Motor neuron (in vitro differentiated cells): Measurements from ENCODE around the gene DMBT1. TPM values are rescaled to one million over a fixed set of nuclear protein-coding genes. Genes with fewer than 3 reads are reported as not detected.

ENCODE experiments used
- ATAC-seq, 8 experiments: fragments of 200-7000 bp; cut with Tn5 transposase; replicated peaks in 6 of 8; 2 replicates each; pipeline ENCODE4 v1.8.0; 2021; ENCODE audit warnings: mild to moderate bottlenecking in 8 of 8, moderate library complexity in 8 of 8
- H3K27ac ChIP-seq, 2 donors: fragments of 250-450 bp; sonication (Bioruptor Pico); 2 replicates each; pipeline ENCODE4 v1.9.0; 2021; ENCODE audit warnings: antibody characterized with exemption in 2 of 2, mild to moderate bottlenecking in 2 of 2, moderate library complexity in 1 of 2
- H3K4me1 ChIP-seq, 2 donors: fragments of 250-450 bp; sonication (Bioruptor Pico); replicated peaks in 1 of 2; 2 replicates each; pipeline ENCODE4 v1.6.1; 2021; ENCODE audit warnings: antibody characterized with exemption in 2 of 2, mild to moderate bottlenecking in 2 of 2, moderate library complexity in 1 of 2
- H3K4me3 ChIP-seq, 5 donors: fragments of 250-450 bp; sonication (Bioruptor Pico); 2 replicates each; pipeline ENCODE4 v1.9.0; 2021; ENCODE audit warnings: antibody characterized with exemption in 5 of 5, mild to moderate bottlenecking in 5 of 5, moderate library complexity in 4 of 5
- WGBS, 10 experiments: fragments of 450-650 bp; shearing (Covaris generic); methylation state at CpG; one replicate each; pipeline ENCODE4 v1.0.0; 2022; 5-methylcytosine and 5-hydroxymethylcytosine counted together
- in situ Hi-C, 9 experiments: fragments of 400-800 bp; cut with MboI; loops; one replicate each; pipeline ENCODE4 v1.15.0; 2021; ENCODE audit warnings: low sequenced_read_pairs in 9 of 9, low pct_unique_long_range_greater_than_20kb in 2 of 9; ENCODE audit not compliant: unreplicated experiment in 9 of 9
- total RNA-seq, 8 experiments: library from RNA; unstranded; fragments of 300-600 nt; gene quantifications; 2 replicates each; pipeline versions ENCODE4 v1.2.3 to v1.2.4, GENCODE V29; 2022

DMBT1 gene
- total RNA-seq, 8 experiments from 2014 or later = 0.03 to 0.76 (median 0.09) TPM; not detected in 3

GRCh38 chr10:122657729-122658128, 97.2 kb downstream of the DMBT1 start:
- no peaks in the 10 kb centered on the region for H3K4me1 ChIP-seq
- 0 to 55% (median 0%) methylated on average over 1 to 3 of the region's 3 CpGs; no CpG with 5 or more reads in 5 of the 10 experiments for WGBS, 10 experiments

GRCh38 chr10:122658356-122659049, 97.9 kb downstream of the DMBT1 start:
- in situ Hi-C loops = loop anchor here in 1 of 9 experiments (10.0 kb wide), 1 partner anchor 46 kb away; no protein-coding TSS in a partner anchor
- no peak overlapping the region for H3K27ac ChIP-seq
- H3K4me3 ChIP-seq = no peak overlapping the region
- no peaks in the 10 kb centered on the region for H3K4me1 ChIP-seq
- 0 to 100% (median 60%) methylated on average over 1 to 5 of the region's 8 CpGs; no CpG with 5 or more reads in 3 of the 10 experiments for WGBS, 10 experiments
- no peak for ATAC-seq

More at GRCh38 chr10:122657729-122658128, 97.2 kb downstream of the DMBT1 start:
- in situ Hi-C loops = loop anchor here in 1 of 9 experiments (10.0 kb wide), 1 partner anchor 47 kb away; no protein-coding TSS in a partner anchor
- Histone ChIP-seq H3K4me3 (no peak overlapping the region), H3K27ac (no peak overlapping the region)
- ATAC-seq = no peak

GRCh38 chr10:122659126-122659525, 98.6 kb downstream of the DMBT1 start:
- no peak overlapping the region for H3K27ac ChIP-seq
- no peak for ATAC-seq
- no peaks in the 10 kb centered on the region for H3K4me1 ChIP-seq
- 38 to 93% (median 64%) methylated on average over 1 to 6 of the region's 6 CpGs; no CpG with 5 or more reads in 3 of the 10 experiments for WGBS, 10 experiments
- no peak overlapping the region for H3K4me3 ChIP-seq
- in situ Hi-C loops = loop anchor here in 1 of 9 experiments (10.0 kb wide), 1 partner anchor 46 kb away; no protein-coding TSS in a partner anchor

GRCh38 chr10:122659651-122660050, 99.1 kb downstream of the DMBT1 start:
- Histone ChIP-seq H3K27ac (no peak overlapping the region), H3K4me1 (no peaks in the 10 kb centered on the region), H3K4me3 (no peak overlapping the region)
- ATAC-seq = no peak
- in situ Hi-C loops = loop anchor here in 1 of 9 experiments (10.0 kb wide), 1 partner anchor 45 kb away; no protein-coding TSS in a partner anchor
- 0 to 100% (median 45%) methylated on average over 1 to 4 of the region's 7 CpGs; no CpG with 5 or more reads in 4 of the 10 experiments for WGBS, 10 experiments

- Histone ChIP-seq H3K4me1 (no peaks in the 10 kb centered on the region), H3K4me3 (no peak overlapping the region), H3K27ac (no peak overlapping the region)
- in situ Hi-C loops = no loop called here
- 18 to 90% (median 77%) methylated on average over 1 to 6 of the region's 6 CpGs; no CpG with 5 or more reads in 2 of the 10 experiments for WGBS, 10 experiments
- no peak for ATAC-seq
Observed at GRCh38 chr10:122660696-122661095, 100.1 kb downstream of the DMBT1 start.

GRCh38 chr10:122662231-122662630, 101.7 kb downstream of the DMBT1 start:
- H3K27ac ChIP-seq = no peak overlapping the region
- in situ Hi-C loops = no loop called here
- no peak overlapping the region for H3K4me3 ChIP-seq
- H3K4me1 ChIP-seq = no peaks in the 10 kb centered on the region
- whole genome bisulfite sequencing, 10 experiments = 36 to 63% (median 40%) methylated on average over 1 to 3 of the region's 6 CpGs; no CpG with 5 or more reads in 5 of the 10 experiments
- no peak for ATAC-seq

GRCh38 chr10:122663516-122664130, 103.1 kb downstream of the DMBT1 start:
- Histone ChIP-seq H3K27ac (no peak overlapping the region), H3K4me1 (no peaks in the 10 kb centered on the region), H3K4me3 (no peak overlapping the region)
- ATAC-seq = peak in 1 of 8 experiments; percentile 65
- 20 to 100% (median 58%) methylated on average over 1 to 4 of the region's 5 CpGs; no CpG with 5 or more reads in 4 of the 10 experiments for WGBS, 10 experiments
- in situ Hi-C loops = no loop called here

GRCh38 chr10:122664501-122664900, 103.9 kb downstream of the DMBT1 start:
- in situ Hi-C loops = no loop called here
- 80% methylated on average over 1 of the region's 8 CpGs; no CpG with 5 or more reads in 9 of the 10 experiments for WGBS, 10 experiments
- no peak for ATAC-seq
- no peak overlapping the region for H3K27ac ChIP-seq
- H3K4me3 ChIP-seq = no peak overlapping the region
- no peaks in the 10 kb centered on the region for H3K4me1 ChIP-seq

- in situ Hi-C loops = no loop called here
Observed at GRCh38 chr10:122665329-122665860, 104.8 kb downstream of the DMBT1 start.

GRCh38 chr10:122665946-122666345, 105.4 kb downstream of the DMBT1 start:
- Histone ChIP-seq H3K4me1 (no peaks in the 10 kb centered on the region), H3K27ac (no peak overlapping the region), H3K4me3 (no peak overlapping the region)
- 0 to 100% (median 7%) methylated on average over 1 to 2 of the region's 4 CpGs; no CpG with 5 or more reads in 3 of the 10 experiments for WGBS, 10 experiments
- no peak for ATAC-seq
- in situ Hi-C loops = no loop called here

More at GRCh38 chr10:122665329-122665860, 104.8 kb downstream of the DMBT1 start:
- ATAC-seq = peak in 2 of 8 experiments; percentile 57 to 69
- no peak overlapping the region for H3K27ac ChIP-seq
- WGBS, 10 experiments = 12 to 88% (median 61%) methylated on average over 1 to 7 of the region's 7 CpGs; no CpG with 5 or more reads in 3 of the 10 experiments
- no peak overlapping the region for H3K4me3 ChIP-seq
- H3K4me1 ChIP-seq = no peaks in the 10 kb centered on the region

- 55 to 100% (median 94%) methylated on average over 2 of the region's 2 CpGs; no CpG with 5 or more reads in 3 of the 10 experiments for WGBS, 10 experiments
- H3K4me1 ChIP-seq = no peaks in the 10 kb centered on the region
- in situ Hi-C loops = no loop called here
- H3K27ac ChIP-seq = no peak overlapping the region
- H3K4me3 ChIP-seq = no peak overlapping the region
- ATAC-seq = no peak
Observed at GRCh38 chr10:122669045-122669444, 108.5 kb downstream of the DMBT1 start.

- Histone ChIP-seq H3K27ac (no peak overlapping the region), H3K4me1 (no peaks in the 10 kb centered on the region), H3K4me3 (no peak overlapping the region)
- in situ Hi-C loops = no loop called here
- whole genome bisulfite sequencing, 10 experiments = 0 to 61% (median 50%) methylated on average over 1 to 2 of the region's 2 CpGs; no CpG with 5 or more reads in 7 of the 10 experiments
- peak in 1 of 8 experiments; percentile 24 for ATAC-seq
Observed at GRCh38 chr10:122669842-122670241, 109.3 kb downstream of the DMBT1 start.

- no peak for ATAC-seq
- in situ Hi-C loops = no loop called here
- Histone ChIP-seq H3K4me3 (no peak overlapping the region), H3K4me1 (no peaks in the 10 kb centered on the region), H3K27ac (no peak overlapping the region)
- WGBS, 10 experiments = 0 to 90% (median 20%) methylated on average over 1 to 3 of the region's 3 CpGs; no CpG with 5 or more reads in 3 of the 10 experiments
Observed at GRCh38 chr10:122671355-122671754, 110.8 kb downstream of the DMBT1 start.
